GM12874 (cell line): Measurements from ENCODE around the gene LACTB.

ENCODE experiments used
- CTCF ChIP-seq: IDR thresholded peaks from 2 replicates; pipeline ENCODE4 v1.5.1; 2011; ENCODE audit warnings: low read depth, mild to moderate bottlenecking, control low read depth, low read length, moderate library complexity; ENCODE audit not compliant: insufficient read depth

Gene LACTB

GRCh38 chr15:63121382-63122001 is at the start of gene LACTB:
Gene LACTB (plus strand): TSS chr15:63121861. CDS start chr15:63121872, 11 bp downstream.
- TF ChIP-seq CTCF = no peak

- TF ChIP-seq CTCF = no peak
These were observed 49.5 kb upstream of the LACTB start for GRCh38 chr15:63072023-63072650.

GRCh38 chr15:63072809-63073277 is 48.8 kb upstream of the LACTB start:
- no peak for TF ChIP-seq CTCF

DNA sequence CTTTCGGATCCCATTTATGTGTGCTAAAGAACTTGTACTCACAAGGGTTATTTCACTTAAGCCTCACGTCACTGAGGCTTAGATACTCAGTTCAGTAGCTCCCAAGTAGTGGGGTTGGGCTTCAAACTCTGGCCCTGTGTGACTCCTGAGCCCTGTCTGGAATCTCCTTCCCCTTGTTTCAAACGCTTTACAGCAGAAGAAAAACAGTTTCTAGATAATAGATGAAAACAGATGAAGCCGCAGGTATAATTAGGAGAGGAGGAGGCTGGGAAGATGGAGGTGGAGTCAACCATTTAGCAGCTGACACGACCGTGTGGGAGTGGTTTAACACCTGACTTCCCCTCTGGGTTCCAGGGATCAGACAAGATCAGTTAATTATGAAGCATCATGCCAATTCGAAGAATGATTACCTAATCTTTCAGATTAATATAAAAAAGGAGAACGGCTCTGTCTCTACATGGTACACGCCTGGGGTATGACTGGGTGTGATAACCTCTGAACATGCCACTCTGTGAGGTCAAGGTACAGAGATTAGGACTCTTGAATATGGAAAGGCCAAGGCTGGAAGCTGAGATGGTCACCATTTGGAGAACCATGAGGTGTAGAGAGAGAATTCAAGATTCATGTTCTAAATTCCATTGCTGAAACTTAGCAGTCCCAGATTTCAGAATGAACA is 48.0 kb upstream of the LACTB start:
- TF ChIP-seq CTCF = no peak

DNA sequence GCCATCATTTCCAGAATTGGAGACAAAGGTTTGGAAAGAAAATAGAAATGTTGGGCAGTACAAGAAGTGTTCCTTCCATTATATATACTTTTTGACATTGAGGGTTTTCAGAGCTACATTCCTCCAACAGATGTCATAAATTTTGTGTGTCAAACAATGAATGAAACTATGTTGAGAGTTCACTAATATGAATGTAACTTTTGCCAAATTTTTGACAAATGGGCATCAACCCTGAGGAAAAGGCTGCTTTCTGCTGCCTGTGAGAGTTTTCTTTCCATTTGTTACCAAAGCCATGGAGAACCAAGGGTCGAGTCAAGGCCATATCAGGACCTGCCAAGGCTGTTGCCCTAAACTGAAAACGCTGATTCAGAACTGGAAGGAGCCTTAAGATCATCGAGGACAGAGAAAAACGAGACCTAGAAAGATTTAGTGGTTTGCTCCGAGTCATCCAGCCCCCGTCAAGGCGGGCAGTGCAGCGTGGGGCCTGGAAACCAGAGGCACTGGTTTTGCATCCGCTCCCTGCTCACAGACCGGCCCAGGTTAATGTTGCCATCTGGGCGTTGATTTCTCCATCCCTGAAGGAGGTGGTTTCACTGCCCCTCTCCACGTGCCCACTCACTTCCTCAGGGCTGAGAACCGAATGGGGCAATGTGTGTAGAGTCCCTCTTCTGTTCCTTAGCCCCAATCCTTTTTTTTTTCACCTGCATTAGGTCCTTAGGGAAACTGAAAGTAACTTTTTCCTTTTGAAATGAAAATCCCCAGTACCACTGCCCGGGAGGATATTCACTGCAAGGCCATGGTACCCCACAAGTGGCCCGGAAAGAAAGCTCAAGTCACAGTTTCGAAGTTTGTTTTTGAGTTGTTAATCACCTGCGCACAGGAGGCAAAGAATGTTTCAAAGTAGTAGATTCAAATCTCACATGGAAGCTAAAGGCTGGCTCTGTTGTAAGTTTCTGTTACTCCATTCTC is 46.4 kb upstream of the LACTB start:
- TF ChIP-seq CTCF = no peak

GRCh38 chr15:63075984-63076713 is 45.5 kb upstream of the LACTB start:
- TF ChIP-seq CTCF = no peak
